PC-3 (cell line): Measurements from ENCODE around the gene CDH13.

Experiments
- EZH2 ChIP-seq: fragments of 300-600 bp; sonication (generic); IDR thresholded peaks from one replicate; pipeline ENCODE4 v1.6.1; 2017; ENCODE audit warnings: antibody characterized with exemption, mild to moderate bottlenecking, low read length; ENCODE audit not compliant: unreplicated experiment
- EZH2phosphoT487 ChIP-seq: fragments of 300-600 bp; sonication (generic); IDR thresholded peaks from 2 replicates; pipeline ENCODE4 v1.6.1; 2018; ENCODE audit warnings: mild to moderate bottlenecking, antibody characterized with exemption, low read length, borderline replicate concordance
- TF ChIP-seq, protein P1 (sequence below): fragments of 300-600 bp; sonication (generic); conservative IDR thresholded peaks from 2 replicates; pipeline ENCODE4 v1.5.1; 2017; ENCODE audit warnings: antibody characterized with exemption, low read depth, mild to moderate bottlenecking, low read length

GRCh38 chr16:83285921-83286320 is 659.2 kb downstream of the CDH13 start:
- TF ChIP-seq, protein P1, sequence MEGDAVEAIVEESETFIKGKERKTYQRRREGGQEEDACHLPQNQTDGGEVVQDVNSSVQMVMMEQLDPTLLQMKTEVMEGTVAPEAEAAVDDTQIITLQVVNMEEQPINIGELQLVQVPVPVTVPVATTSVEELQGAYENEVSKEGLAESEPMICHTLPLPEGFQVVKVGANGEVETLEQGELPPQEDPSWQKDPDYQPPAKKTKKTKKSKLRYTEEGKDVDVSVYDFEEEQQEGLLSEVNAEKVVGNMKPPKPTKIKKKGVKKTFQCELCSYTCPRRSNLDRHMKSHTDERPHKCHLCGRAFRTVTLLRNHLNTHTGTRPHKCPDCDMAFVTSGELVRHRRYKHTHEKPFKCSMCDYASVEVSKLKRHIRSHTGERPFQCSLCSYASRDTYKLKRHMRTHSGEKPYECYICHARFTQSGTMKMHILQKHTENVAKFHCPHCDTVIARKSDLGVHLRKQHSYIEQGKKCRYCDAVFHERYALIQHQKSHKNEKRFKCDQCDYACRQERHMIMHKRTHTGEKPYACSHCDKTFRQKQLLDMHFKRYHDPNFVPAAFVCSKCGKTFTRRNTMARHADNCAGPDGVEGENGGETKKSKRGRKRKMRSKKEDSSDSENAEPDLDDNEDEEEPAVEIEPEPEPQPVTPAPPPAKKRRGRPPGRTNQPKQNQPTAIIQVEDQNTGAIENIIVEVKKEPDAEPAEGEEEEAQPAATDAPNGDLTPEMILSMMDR: no peak
- no peak for TF ChIP-seq EZH2phosphoT487
- TF ChIP-seq EZH2: no peak
